Umbilical cord (tissue), 2 donors: ENCODE data around the gene CAPZA1. TPM values are rescaled to one million over a fixed set of nuclear protein-coding genes. Genes with fewer than 3 reads are reported as not detected.

ENCODE experiments used
- DNase-seq: peaks from one replicate; pipeline ENCODE4 v3.0.0-alpha.2; 2015; ENCODE audit warnings: low spot score
- total RNA-seq: library from RNA; depleted of rRNA; stranded (reverse); fragments of >200 nt; gene quantifications from one replicate; pipeline ENCODE4 v1.2.3, GENCODE V29; 2014; ENCODE audit warnings: low replicate concordance; ENCODE audit not compliant: insufficient read depth

The CAPZA1 gene
- total RNA-seq, 1 donor from 2014 or later: 156 TPM

DNA sequence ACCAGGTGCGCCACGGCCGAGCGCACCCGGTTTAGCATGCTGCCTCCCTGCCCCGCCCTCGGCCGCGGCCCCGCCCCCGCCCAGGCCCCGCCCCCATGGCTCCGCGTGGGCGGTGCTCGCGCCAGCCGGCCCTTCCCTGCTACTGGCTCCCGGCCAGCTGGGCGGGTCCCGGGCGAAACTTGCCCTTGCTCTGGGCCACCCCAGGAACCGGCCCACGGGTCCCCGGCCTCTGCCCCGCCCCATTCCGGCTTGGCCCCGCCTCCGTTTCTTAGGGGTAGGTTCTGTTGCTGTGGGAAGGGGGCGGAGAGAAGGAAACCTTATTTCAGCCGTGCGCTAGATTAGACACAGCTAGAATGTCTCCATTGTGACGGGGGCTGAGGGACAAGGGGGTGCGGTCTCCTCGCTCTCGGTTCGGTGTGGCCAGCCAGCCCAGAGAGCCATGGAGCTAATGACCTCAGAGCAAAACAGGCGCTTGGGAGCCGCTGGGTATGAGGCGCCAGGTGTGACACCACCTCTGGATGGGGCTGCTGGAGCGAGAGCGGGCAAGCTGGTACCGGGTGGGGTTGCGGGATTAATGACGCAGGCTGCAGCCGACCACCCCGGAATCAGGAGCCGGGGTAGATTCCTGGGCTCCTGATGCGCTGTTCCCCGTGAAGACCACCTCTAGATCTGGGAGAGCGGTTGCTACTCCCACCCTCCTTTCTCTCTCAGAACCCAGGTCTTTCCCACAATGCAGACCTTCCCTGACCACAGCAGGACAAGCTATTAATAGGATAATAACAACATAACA lies 95.8 kb downstream of the CAPZA1 start, which contains the start of gene PPM1J:
Gene PPM1J, minus strand, starts transcription at position 69 of the 790 bp plus-strand sequence. Its CDS starts 31 bp downstream, at position 38.
- DNase-seq: peak; percentile 90

DNA sequence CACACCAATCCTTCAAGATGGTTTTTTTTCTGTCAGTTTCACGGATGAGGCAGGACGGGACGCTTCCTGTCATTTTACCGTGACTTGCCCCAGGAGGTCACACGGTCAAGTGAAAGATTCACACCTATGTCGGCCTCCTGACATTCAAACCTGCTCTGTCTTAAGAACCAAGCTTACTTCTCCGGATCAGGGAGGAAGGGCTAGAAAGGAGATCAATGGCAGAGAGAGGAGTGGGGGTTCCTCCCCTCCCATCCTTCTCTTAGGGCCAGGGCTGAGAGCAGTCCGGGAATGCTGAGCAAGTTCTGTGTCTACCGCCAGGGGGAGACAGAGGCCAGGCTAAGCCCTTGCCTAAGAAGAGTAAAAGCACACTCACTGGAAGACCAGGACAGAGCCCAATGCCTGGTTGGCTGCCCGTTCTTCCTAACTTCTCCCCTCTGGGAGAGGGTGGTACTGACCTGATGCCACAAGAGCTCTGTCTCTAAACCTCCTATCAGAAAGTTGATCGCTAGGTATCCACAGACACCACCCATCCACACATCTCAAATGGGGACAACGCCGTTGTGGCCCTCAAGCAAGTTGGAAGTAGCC lies 96.6 kb downstream of the CAPZA1 start:
- DNase-seq: peak; percentile 95

- DNase-seq: no peak
Measured at GRCh38 chr1:112717263-112717873, 97.7 kb downstream of the CAPZA1 start.

GRCh38 chr1:112718691-112719418 lies 99.2 kb downstream of the CAPZA1 start:
- peak; percentile 66 for DNase-seq

GRCh38 chr1:112719706-112720105 lies 100.1 kb downstream of the CAPZA1 start:
- no peak for DNase-seq

DNA sequence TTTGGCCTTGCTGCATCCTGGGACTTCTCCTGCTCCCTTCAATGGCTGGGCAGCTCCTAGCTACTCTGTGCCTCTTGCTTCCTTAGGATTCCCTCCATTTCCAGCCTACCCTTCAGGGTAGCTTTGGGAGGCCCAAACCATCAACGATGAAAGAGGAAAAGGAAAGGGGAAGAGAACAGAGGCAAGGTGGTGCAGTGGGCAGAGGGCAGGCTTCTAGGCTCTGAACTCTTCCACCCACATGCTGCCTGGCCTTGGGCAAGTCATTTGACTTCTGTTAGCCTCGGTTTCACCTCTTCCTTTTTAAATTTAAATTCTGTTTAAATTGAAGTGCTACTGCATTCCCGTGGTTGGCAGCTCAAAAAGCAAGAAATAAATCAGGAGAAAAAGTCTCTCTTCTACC lies 101.2 kb downstream of the CAPZA1 start:
- DNase-seq: no peak

Other genes with a start within 250 kb of the CAPZA1 start
- 27.4 TPM for gene CTTNBP2NL, start 223.6 kb upstream of the CAPZA1 start, total RNA-seq
- 4.8 TPM for gene WNT2B, start 110.9 kb upstream of the CAPZA1 start, total RNA-seq
- 19.0 TPM for gene ST7L, start 691 bp upstream of the CAPZA1 start, total RNA-seq
- gene MOV10, start 54.8 kb downstream of the CAPZA1 start, total RNA-seq: 19.3 TPM
- 154 TPM for gene RHOC, start 87.3 kb downstream of the CAPZA1 start, total RNA-seq
- not detected for gene PPM1J, start 95.5 kb downstream of the CAPZA1 start, total RNA-seq